Left ventricle myocardium superior (tissue), 1 donor: ENCODE measurements around the gene GIPC1. TPM values are rescaled to one million over a fixed set of nuclear protein-coding genes. Genes with fewer than 3 reads are reported as not detected.

ENCODE experiments used
- ATAC-seq: fragments of 200-7000 bp; cut with Tn5 transposase; one replicate; pipeline ENCODE4 v1.9.1; 2020; ENCODE audit warnings: mild to moderate bottlenecking, moderate library complexity
- DNase-seq: peaks from one replicate; pipeline ENCODE4 v3.0.0-alpha.2; 2020
- intact Hi-C: fragments of 100-400 bp; cut with micrococcal nuclease; formaldehyde crosslinking; loops from one replicate; pipeline ENCODE4 v1.11.0; 2022
- total RNA-seq: library from RNA; stranded (reverse); fragmentation: NEBNext Ultra II Directional; extraction: Animal tissue kit (Norgen Biotek cat#: 25700); gene quantifications from one replicate; pipeline ENCODE4 v1.2.1, GENCODE V29; 2021
- donor health status: DM: no; HTN: yes; CAD: no; lungs with severe emphysema.

Gene GIPC1
- total RNA-seq, 1 donor from 2014 or later, result 55.9 TPM

- intact Hi-C loops, result no loop called here
- no peak for ATAC-seq
- no peak for DNase-seq
These were observed 52.2 kb downstream of the GIPC1 start for GRCh38 chr19:14443632-14444216.

GRCh38 chr19:14442891-14443631 lies 52.9 kb downstream of the GIPC1 start:
- no peak for DNase-seq
- ATAC-seq, result no peak
- intact Hi-C loops, result no loop called here

- intact Hi-C loops, result no loop called here
- DNase-seq, result no peak
- peak; percentile 38 for ATAC-seq
These were observed 54.6 kb downstream of the GIPC1 start for GRCh38 chr19:14441041-14441938.

GRCh38 chr19:14440049-14440448 lies 55.9 kb downstream of the GIPC1 start:
- ATAC-seq (peak; percentile 65), DNase-seq (peak; percentile 84)
- intact Hi-C loops, result no loop called here

- ATAC-seq (no peak), DNase-seq (no peak)
- intact Hi-C loops, result no loop called here
These were observed 56.9 kb downstream of the GIPC1 start for GRCh38 chr19:14439014-14439413.

GRCh38 chr19:14437578-14438140 lies 58.3 kb downstream of the GIPC1 start:
- no peak for ATAC-seq
- intact Hi-C loops, result no loop called here
- no peak for DNase-seq

- DNase-seq, result no peak
- ATAC-seq, result no peak
- intact Hi-C loops, result no loop called here
These were observed 60.4 kb downstream of the GIPC1 start for GRCh38 chr19:14435320-14436050.

- DNase-seq (peak; percentile 76), ATAC-seq (peak; percentile 64)
- intact Hi-C loops, result no loop called here
These were observed 61.2 kb downstream of the GIPC1 start for GRCh38 chr19:14434543-14435319.

- peak; percentile 65 for DNase-seq
- intact Hi-C loops, result no loop called here
- peak; percentile 28 for ATAC-seq
These were observed 62.1 kb downstream of the GIPC1 start for GRCh38 chr19:14433554-14434501.

GRCh38 chr19:14432791-14433553 lies 63.0 kb downstream of the GIPC1 start, which contains the start of gene PKN1:
PKN1 (plus strand) TSS chr19:14433306; CDS start chr19:14433522, 216 bp downstream.
- DNase-seq (peak; percentile 87), ATAC-seq (peak; percentile 76)
- intact Hi-C loops, result no loop called here

- no peak for ATAC-seq
- no peak for DNase-seq
- intact Hi-C loops, result no loop called here
These were observed 65.2 kb downstream of the GIPC1 start for GRCh38 chr19:14430712-14431111.

GRCh38 chr19:14428882-14429416 lies 67.0 kb downstream of the GIPC1 start:
- ATAC-seq (no peak), DNase-seq (no peak)
- intact Hi-C loops, result no loop called here
